T-helper 1 cell treated with Interleukin-12 subunit alpha and Interleukin-12 subunit beta and Interleukin-4 antibody, amounts not matched to agents 30 μg/mL and 1 μg/mL, for 36 hours (primary cell): ENCODE measurements around the gene GPM6B.
"Not testable (repeated sequence)": the region's sequence is repeated elsewhere in the genome, so short reads cannot be mapped to it uniquely, and the experiment has no call there.

ENCODE experiments used
- H3K27ac Mint-ChIP-seq: one replicate; pipeline ENCODE4 v1.8.0; 2021; ENCODE audit warnings: mild to moderate bottlenecking, mixed read lengths
- H3K27me3 Mint-ChIP-seq: one replicate; pipeline ENCODE4 v1.8.0; 2021; ENCODE audit warnings: low read depth, mixed read lengths
- H3K36me3 Mint-ChIP-seq: one replicate; pipeline ENCODE4 v1.8.0; 2021; ENCODE audit warnings: low read depth, mixed read lengths
- H3K4me1 Mint-ChIP-seq: one replicate; pipeline ENCODE4 v1.8.0; 2021; ENCODE audit warnings: low read depth, mixed read lengths
- H3K4me3 Mint-ChIP-seq: one replicate; pipeline ENCODE4 v1.8.0; 2021; ENCODE audit warnings: mild to moderate bottlenecking, moderate library complexity, mixed read lengths
- H3K9me3 Mint-ChIP-seq: one replicate; pipeline ENCODE4 v1.8.0; 2021; ENCODE audit warnings: mixed read lengths

Gene GPM6B

DNA sequence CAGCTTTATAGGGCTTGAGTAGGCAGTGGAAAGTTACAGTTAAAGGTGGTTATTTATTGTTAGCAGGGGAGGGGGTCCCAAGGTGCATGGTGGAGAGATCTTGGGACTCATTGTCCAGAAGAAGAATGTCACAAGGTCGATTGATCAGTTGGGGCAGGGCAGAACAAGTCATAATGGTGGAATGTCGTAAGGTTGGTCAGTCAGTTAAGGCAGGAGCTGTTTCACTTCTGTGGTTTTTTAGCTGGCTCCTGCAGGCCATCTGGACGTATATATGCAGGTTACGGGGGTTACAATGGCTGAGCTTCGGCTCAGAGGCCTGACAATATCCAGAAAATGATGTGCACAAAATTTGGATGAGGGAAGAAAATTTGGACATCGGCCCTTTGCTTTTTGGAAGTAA is 75.2 kb downstream of the GPM6B start:
- peaks cover 14% of the 10 kb centered on the region for H3K36me3 Mint-ChIP-seq

GRCh38 chrX:13734278-13735172 is 82.4 kb downstream of the GPM6B start, which contains the start of the genes OFD1 and TRAPPC2:
OFD1 (plus strand) TSS chrX:13734748; CDS start chrX:13735072, 324 bp downstream.
TRAPPC2 (minus strand) TSS chrX:13734620; CDS start chrX:13719963, 14,657 bp downstream.
- Mint-ChIP-seq H3K4me3 (peak within 1 kb of the TSS; percentile 96), H3K27me3 (no peaks in the 10 kb centered on the region), H3K27ac (peak within 1 kb of the TSS; percentile 89), H3K9me3 (no peaks in the 10 kb centered on the region), H3K36me3 (peaks cover 34% of the 10 kb centered on the region), H3K4me1 (peaks cover 29% of the 10 kb centered on the region)

More for the DNA sequence above, 75.2 kb downstream of the GPM6B start:
- Mint-ChIP-seq H3K27ac (peak overlapping the region; percentile 27), H3K4me3 (peak overlapping the region; percentile 14), H3K27me3 (no peaks in the 10 kb centered on the region), H3K4me1 (peaks cover 20% of the 10 kb centered on the region), H3K9me3 (no peaks in the 10 kb centered on the region)

DNA sequence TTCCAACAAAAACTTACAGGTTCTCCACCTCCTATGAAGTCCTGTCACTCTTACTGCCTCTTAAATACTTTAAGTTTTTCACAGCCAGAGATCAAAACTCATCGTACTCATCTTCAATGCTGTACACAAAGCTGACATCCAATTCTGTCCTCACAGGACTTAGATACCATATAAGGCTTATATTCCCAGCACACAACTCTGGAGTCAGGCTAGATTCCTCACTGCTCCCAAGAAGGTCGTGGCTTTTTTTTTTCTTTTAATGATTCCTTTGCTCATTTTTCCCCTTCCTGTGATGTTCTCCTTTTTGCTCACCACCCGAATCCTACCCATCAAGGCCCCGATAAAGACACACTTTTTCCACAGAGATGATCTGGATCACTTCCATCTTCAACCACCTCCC is 83.4 kb downstream of the GPM6B start:
- H3K4me3 Mint-ChIP-seq, result peak overlapping the region; percentile 96

GRCh38 chrX:13732246-13733067 is 84.4 kb downstream of the GPM6B start:
- H3K27ac Mint-ChIP-seq, result peak overlapping the region; percentile 8
- H3K27me3 Mint-ChIP-seq, result no peaks in the 10 kb centered on the region
- H3K9me3 Mint-ChIP-seq, result peaks cover 2% of the 10 kb centered on the region
- peaks cover 35% of the 10 kb centered on the region for H3K4me1 Mint-ChIP-seq
- peak overlapping the region; percentile 18 for H3K4me3 Mint-ChIP-seq
- H3K36me3 Mint-ChIP-seq, result peaks cover 51% of the 10 kb centered on the region

More for the DNA sequence above, 83.4 kb downstream of the GPM6B start:
- H3K27ac Mint-ChIP-seq, result peak overlapping the region; percentile 89
- H3K9me3 Mint-ChIP-seq, result no peaks in the 10 kb centered on the region
- peaks cover 29% of the 10 kb centered on the region for H3K4me1 Mint-ChIP-seq
- no peaks in the 10 kb centered on the region for H3K27me3 Mint-ChIP-seq
- H3K36me3 Mint-ChIP-seq, result peaks cover 42% of the 10 kb centered on the region

DNA sequence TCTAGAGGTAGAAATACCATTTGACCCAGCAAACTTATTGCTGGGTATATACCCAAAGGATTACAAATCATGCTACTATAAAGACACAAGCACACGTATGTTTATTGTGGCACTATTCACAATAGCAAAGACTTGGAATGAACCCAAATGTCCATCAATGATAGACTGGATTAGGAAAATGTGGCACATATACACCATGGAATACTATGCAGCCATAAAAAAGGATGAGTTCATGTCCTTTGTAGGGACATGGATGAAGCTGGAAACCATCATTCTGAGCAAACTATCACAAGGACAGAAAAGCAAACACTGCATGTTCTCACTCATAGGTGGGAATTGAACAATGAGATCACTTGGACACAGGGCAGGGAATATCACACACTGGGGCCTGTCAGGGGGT is 86.4 kb downstream of the GPM6B start:
- H3K36me3 Mint-ChIP-seq, result peaks cover 62% of the 10 kb centered on the region
- not testable (repeated sequence) for H3K27ac Mint-ChIP-seq, H3K27me3 Mint-ChIP-seq, H3K4me3 Mint-ChIP-seq
- H3K4me1 Mint-ChIP-seq, result peaks cover 41% of the 10 kb centered on the region
- peaks cover 11% of the 10 kb centered on the region for H3K9me3 Mint-ChIP-seq

- H3K27me3 Mint-ChIP-seq, result not testable (repeated sequence)
- H3K4me1 Mint-ChIP-seq, result peaks cover 40% of the 10 kb centered on the region
- H3K36me3 Mint-ChIP-seq, result peaks cover 61% of the 10 kb centered on the region
- peaks cover 12% of the 10 kb centered on the region for H3K9me3 Mint-ChIP-seq
- peak overlapping the region; percentile 87 for H3K27ac Mint-ChIP-seq
- peak overlapping the region; percentile 12 for H3K4me3 Mint-ChIP-seq
These were observed 90.3 kb downstream of the GPM6B start for GRCh38 chrX:13726583-13726982.

- Mint-ChIP-seq H3K9me3 (peaks cover 12% of the 10 kb centered on the region), H3K36me3 (peaks cover 56% of the 10 kb centered on the region), H3K4me1 (peaks cover 37% of the 10 kb centered on the region), H3K27ac (peak overlapping the region; percentile 87)
- not testable (repeated sequence) for H3K27me3 Mint-ChIP-seq, H3K4me3 Mint-ChIP-seq
These were observed 92.0 kb downstream of the GPM6B start for GRCh38 chrX:13724878-13725277.

GRCh38 chrX:13721819-13722519 is 94.9 kb downstream of the GPM6B start:
- Mint-ChIP-seq H3K36me3 (peaks cover 48% of the 10 kb centered on the region), H3K9me3 (peaks cover 7% of the 10 kb centered on the region), H3K4me1 (peaks cover 40% of the 10 kb centered on the region), H3K27ac (peak overlapping the region; percentile 52), H3K4me3 (no peak overlapping the region), H3K27me3 (no peaks in the 10 kb centered on the region)

- Mint-ChIP-seq H3K27ac (no peak overlapping the region), H3K27me3 (no peaks in the 10 kb centered on the region), H3K4me3 (no peak overlapping the region), H3K9me3 (peaks cover 7% of the 10 kb centered on the region), H3K36me3 (peaks cover 45% of the 10 kb centered on the region), H3K4me1 (peaks cover 36% of the 10 kb centered on the region)
These were observed 95.5 kb downstream of the GPM6B start for GRCh38 chrX:13721371-13721770.
